ENCODE results near the gene SMAD6.

SMAD6 gene

DNA sequence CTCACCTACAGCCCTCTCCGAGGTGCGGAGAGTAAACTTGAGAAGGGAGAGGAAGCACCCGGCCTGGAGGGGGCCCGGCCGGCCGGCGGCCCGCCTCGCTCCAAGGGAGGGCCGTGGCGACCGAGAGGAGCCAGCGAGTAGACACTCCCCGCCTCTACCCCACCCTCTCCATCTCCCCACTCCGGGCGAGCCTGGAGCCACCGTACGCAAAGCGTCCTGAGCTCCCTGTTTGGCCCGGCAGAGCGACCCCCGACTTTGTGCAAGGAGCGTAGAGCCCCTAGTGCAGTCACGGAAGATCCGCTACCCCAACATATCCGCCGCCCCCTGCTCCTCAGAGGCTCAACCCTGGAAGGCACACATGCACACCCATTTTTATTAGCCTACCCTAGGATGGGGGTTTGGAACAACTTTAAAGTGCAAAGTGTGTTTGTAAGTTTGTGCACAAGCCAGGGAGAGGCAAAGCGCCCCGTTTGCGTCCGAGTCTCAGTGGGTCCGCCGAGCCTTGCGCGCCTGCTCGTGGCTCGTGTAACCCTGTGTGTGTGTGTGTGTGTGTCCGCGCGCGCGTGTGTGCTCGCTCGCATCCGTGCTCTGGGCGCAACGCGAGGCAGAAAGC lies 508 bp upstream of the SMAD6 start (continued):
- TF ChIP-seq, protein P1, sequence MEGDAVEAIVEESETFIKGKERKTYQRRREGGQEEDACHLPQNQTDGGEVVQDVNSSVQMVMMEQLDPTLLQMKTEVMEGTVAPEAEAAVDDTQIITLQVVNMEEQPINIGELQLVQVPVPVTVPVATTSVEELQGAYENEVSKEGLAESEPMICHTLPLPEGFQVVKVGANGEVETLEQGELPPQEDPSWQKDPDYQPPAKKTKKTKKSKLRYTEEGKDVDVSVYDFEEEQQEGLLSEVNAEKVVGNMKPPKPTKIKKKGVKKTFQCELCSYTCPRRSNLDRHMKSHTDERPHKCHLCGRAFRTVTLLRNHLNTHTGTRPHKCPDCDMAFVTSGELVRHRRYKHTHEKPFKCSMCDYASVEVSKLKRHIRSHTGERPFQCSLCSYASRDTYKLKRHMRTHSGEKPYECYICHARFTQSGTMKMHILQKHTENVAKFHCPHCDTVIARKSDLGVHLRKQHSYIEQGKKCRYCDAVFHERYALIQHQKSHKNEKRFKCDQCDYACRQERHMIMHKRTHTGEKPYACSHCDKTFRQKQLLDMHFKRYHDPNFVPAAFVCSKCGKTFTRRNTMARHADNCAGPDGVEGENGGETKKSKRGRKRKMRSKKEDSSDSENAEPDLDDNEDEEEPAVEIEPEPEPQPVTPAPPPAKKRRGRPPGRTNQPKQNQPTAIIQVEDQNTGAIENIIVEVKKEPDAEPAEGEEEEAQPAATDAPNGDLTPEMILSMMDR (tag by site-specific recombination; IDR thresholded peaks at IDR 0.05) = no peak; the same call in 1 of the 2 replicates
- no peak for TF ChIP-seq ZNF548 (tag by site-specific recombination; IDR thresholded peaks at IDR 0.05)
- TF ChIP-seq, protein P2, sequence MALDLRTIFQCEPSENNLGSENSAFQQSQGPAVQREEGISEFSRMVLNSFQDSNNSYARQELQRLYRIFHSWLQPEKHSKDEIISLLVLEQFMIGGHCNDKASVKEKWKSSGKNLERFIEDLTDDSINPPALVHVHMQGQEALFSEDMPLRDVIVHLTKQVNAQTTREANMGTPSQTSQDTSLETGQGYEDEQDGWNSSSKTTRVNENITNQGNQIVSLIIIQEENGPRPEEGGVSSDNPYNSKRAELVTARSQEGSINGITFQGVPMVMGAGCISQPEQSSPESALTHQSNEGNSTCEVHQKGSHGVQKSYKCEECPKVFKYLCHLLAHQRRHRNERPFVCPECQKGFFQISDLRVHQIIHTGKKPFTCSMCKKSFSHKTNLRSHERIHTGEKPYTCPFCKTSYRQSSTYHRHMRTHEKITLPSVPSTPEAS (tag by site-specific recombination; IDR thresholded peaks at IDR 0.05) = peak; percentile 86; the same call in 1 of the 2 replicates
- peak; percentile 94 for TF ChIP-seq KLF10 (tag by site-specific recombination; IDR thresholded peaks at IDR 0.05)
- no peak for TF ChIP-seq ZNF416 (tag by site-specific recombination; IDR thresholded peaks at IDR 0.05)
- TF ChIP-seq ZNF266 (tag by site-specific recombination; IDR thresholded peaks at IDR 0.05; ENCODE audit: low read depth) = no peak
- TF ChIP-seq ZNF843 (tag by site-specific recombination; IDR thresholded peaks at IDR 0.05) = no peak
- peak; percentile 95 for TF ChIP-seq ZBTB48 (tag by site-specific recombination; IDR thresholded peaks at IDR 0.05)
- TF ChIP-seq ZNF433 (tag by site-specific recombination; IDR thresholded peaks at IDR 0.05; ENCODE audit: low read depth) = no peak; the same call in 1 of the 2 replicates
- no peak for TF ChIP-seq HOXA7 (CRISPR knock-in tag; IDR thresholded peaks at IDR 0.05; ENCODE audit: borderline replicate concordance)
- TF ChIP-seq ZNF571 (tag by site-specific recombination; IDR thresholded peaks at IDR 0.05) = no peak
- TF ChIP-seq, protein P3, sequence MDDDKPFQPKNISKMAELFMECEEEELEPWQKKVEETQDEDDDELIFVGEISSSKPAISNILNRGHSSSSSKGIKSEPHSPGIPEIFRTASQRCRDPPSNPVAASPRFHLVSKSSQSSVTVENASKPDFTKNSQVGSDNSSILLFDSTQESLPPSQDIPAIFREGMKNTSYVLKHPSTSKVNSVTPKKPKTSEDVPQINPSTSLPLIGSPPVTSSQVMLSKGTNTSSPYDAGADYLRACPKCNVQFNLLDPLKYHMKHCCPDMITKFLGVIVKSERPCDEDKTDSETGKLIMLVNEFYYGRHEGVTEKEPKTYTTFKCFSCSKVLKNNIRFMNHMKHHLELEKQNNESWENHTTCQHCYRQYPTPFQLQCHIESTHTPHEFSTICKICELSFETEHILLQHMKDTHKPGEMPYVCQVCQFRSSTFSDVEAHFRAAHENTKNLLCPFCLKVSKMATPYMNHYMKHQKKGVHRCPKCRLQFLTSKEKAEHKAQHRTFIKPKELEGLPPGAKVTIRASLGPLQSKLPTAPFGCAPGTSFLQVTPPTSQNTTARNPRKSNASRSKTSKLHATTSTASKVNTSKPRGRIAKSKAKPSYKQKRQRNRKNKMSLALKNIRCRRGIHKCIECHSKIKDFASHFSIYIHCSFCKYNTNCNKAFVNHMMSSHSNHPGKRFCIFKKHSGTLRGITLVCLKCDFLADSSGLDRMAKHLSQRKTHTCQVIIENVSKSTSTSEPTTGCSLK (tag by site-specific recombination; IDR thresholded peaks at IDR 0.05) = no peak
- no peak for TF ChIP-seq ZNF555 (tag by site-specific recombination; conservative IDR thresholded peaks at IDR 0.05)
- TF ChIP-seq, protein P4, sequence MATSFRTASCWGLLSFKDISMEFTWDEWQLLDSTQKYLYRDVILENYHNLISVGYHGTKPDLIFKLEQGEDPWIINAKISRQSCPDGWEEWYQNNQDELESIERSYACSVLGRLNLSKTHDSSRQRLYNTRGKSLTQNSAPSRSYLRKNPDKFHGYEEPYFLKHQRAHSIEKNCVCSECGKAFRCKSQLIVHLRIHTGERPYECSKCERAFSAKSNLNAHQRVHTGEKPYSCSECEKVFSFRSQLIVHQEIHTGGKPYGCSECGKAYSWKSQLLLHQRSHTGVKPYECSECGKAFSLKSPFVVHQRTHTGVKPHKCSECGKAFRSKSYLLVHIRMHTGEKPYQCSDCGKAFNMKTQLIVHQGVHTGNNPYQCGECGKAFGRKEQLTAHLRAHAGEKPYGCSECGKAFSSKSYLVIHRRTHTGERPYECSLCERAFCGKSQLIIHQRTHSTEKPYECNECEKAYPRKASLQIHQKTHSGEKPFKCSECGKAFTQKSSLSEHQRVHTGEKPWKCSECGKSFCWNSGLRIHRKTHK (tag by site-specific recombination; IDR thresholded peaks at IDR 0.05) = no peak
- TF ChIP-seq ZNF211 (tag by site-specific recombination; IDR thresholded peaks at IDR 0.05; ENCODE audit: low read depth) = no peak
- TF ChIP-seq ZNF354C (tag by site-specific recombination; IDR thresholded peaks at IDR 0.05; ENCODE audit: borderline replicate concordance, low read depth) = no peak
- TF ChIP-seq ZNF155 (tag by site-specific recombination; IDR thresholded peaks at IDR 0.05) = no peak
- no peak for TF ChIP-seq ZNF404 (tag by site-specific recombination; IDR thresholded peaks at IDR 0.05)
- TF ChIP-seq, protein P5, sequence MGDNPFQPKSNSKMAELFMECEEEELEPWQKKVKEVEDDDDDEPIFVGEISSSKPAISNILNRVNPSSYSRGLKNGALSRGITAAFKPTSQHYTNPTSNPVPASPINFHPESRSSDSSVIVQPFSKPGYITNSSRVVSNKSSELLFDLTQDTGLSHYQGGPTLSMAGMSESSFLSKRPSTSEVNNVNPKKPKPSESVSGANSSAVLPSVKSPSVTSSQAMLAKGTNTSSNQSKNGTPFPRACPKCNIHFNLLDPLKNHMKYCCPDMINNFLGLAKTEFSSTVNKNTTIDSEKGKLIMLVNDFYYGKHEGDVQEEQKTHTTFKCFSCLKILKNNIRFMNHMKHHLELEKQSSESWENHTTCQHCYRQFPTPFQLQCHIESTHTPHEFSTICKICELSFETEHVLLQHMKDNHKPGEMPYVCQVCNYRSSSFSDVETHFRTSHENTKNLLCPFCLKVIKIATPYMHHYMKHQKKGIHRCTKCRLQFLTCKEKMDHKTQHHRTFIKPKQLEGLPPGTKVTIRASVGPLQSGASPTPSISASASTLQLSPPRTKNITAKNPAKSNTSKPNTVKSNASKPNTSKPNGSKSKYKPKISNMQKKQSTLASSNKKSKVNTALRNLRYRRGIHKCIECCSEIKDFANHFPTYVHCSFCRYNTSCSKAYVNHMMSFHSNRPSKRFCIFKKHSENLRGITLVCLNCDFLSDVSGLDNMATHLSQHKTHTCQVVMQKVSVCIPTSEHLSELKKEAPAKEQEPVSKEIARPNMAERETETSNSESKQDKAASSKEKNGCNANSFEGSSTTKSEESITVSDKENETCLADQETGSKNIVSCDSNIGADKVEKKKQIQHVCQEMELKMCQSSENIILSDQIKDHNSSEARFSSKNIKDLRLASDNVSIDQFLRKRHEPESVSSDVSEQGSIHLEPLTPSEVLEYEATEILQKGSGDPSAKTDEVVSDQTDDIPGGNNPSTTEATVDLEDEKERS (tag by site-specific recombination; IDR thresholded peaks at IDR 0.05) = no peak
- no peak; the same call in 1 of the 2 replicates for TF ChIP-seq OSR2 (tag by site-specific recombination; IDR thresholded peaks at IDR 0.05)
- TF ChIP-seq, protein P6, sequence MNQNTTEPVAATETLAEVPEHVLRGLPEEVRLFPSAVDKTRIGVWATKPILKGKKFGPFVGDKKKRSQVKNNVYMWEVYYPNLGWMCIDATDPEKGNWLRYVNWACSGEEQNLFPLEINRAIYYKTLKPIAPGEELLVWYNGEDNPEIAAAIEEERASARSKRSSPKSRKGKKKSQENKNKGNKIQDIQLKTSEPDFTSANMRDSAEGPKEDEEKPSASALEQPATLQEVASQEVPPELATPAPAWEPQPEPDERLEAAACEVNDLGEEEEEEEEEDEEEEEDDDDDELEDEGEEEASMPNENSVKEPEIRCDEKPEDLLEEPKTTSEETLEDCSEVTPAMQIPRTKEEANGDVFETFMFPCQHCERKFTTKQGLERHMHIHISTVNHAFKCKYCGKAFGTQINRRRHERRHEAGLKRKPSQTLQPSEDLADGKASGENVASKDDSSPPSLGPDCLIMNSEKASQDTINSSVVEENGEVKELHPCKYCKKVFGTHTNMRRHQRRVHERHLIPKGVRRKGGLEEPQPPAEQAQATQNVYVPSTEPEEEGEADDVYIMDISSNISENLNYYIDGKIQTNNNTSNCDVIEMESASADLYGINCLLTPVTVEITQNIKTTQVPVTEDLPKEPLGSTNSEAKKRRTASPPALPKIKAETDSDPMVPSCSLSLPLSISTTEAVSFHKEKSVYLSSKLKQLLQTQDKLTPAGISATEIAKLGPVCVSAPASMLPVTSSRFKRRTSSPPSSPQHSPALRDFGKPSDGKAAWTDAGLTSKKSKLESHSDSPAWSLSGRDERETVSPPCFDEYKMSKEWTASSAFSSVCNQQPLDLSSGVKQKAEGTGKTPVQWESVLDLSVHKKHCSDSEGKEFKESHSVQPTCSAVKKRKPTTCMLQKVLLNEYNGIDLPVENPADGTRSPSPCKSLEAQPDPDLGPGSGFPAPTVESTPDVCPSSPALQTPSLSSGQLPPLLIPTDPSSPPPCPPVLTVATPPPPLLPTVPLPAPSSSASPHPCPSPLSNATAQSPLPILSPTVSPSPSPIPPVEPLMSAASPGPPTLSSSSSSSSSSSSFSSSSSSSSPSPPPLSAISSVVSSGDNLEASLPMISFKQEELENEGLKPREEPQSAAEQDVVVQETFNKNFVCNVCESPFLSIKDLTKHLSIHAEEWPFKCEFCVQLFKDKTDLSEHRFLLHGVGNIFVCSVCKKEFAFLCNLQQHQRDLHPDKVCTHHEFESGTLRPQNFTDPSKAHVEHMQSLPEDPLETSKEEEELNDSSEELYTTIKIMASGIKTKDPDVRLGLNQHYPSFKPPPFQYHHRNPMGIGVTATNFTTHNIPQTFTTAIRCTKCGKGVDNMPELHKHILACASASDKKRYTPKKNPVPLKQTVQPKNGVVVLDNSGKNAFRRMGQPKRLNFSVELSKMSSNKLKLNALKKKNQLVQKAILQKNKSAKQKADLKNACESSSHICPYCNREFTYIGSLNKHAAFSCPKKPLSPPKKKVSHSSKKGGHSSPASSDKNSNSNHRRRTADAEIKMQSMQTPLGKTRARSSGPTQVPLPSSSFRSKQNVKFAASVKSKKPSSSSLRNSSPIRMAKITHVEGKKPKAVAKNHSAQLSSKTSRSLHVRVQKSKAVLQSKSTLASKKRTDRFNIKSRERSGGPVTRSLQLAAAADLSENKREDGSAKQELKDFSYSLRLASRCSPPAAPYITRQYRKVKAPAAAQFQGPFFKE (tag by site-specific recombination; IDR thresholded peaks at IDR 0.05; ENCODE audit: borderline replicate concordance) = no peak
- TF ChIP-seq SCRT2 (tag by site-specific recombination; IDR thresholded peaks at IDR 0.05) = no peak
- TF ChIP-seq ZNF138 (tag by site-specific recombination; IDR thresholded peaks at IDR 0.05; ENCODE audit: borderline replicate concordance) = no peak
- TF ChIP-seq ZBTB17 (tag by site-specific recombination; IDR thresholded peaks at IDR 0.05) = peak; percentile 81
